COLO829 (cell line): Measurements from ENCODE around the gene TGM6.

ENCODE experiments used
- DNase-seq: peaks from one replicate; pipeline ENCODE4 v3.0.0; 2012; ENCODE audit warnings: low spot score

The TGM6 gene

GRCh38 chr20:2455771-2456497 lies 75.2 kb downstream of the TGM6 start:
- DNase-seq, result no peak

DNA sequence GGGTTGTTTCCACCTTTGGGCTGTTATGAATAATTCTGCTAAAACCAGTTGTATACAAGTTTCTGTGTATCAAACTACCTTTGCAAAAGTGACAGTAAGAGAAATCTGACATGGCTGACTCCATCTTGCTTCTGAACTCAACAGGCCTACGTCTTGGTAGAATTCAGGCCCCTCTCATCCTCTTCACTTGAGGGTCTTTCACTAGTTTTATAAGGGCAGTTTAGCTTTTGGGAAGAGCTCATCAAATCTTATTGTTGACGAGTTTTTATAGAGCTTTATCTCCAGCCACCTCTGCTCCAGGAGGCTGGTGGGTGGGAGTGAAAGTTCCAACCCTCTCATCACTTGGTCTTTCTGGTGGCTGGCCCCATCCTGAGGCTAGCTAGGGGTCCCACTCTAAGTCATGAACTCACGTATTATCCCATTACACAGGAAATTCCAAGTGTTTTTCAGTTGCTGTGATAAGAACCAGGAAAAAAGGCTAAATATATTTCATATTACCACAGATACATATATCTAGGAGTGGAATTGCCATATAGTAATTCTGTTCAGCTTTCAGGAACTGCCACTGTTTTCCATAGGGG lies 78.3 kb downstream of the TGM6 start:
- no peak for DNase-seq

GRCh38 chr20:2459981-2460751 lies 79.5 kb downstream of the TGM6 start:
- DNase-seq, result no peak

DNA sequence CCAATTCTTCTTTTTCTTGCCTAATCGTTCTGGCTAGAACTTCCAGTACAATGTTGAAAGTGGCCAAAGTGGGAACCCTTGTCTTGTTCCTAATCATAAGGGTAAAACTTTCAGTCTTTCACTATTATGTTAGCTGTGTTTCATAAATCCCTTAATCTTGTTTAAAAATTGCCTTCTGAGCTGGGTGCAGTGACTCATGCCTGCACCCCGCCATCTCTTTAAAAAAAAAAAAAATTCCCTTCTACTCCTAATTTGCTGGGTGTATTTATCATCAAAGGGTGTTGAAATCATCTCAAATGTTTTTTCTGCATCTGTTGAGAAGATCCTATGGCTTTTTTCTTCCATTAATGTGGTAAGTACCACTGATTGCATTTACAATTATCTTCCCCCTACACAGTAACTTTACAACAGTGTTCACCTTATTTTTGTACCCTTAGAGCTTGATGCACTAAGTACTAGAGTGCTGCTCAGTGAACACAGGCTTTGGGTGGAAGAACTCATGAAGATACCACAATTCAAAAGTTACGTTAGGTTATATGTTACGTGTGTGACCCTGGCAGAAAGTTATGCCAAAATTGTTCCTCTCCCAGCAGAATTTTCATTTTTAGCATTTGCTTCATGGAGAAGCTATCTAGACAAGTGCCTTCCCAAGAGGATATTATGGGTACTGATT lies 80.2 kb downstream of the TGM6 start:
- DNase-seq, result no peak

GRCh38 chr20:2462484-2462883 lies 81.8 kb downstream of the TGM6 start:
- no peak for DNase-seq

- DNase-seq, result no peak
These were observed 83.1 kb downstream of the TGM6 start for GRCh38 chr20:2463616-2464365.

GRCh38 chr20:2465100-2465499 lies 84.4 kb downstream of the TGM6 start:
- no peak for DNase-seq

DNA sequence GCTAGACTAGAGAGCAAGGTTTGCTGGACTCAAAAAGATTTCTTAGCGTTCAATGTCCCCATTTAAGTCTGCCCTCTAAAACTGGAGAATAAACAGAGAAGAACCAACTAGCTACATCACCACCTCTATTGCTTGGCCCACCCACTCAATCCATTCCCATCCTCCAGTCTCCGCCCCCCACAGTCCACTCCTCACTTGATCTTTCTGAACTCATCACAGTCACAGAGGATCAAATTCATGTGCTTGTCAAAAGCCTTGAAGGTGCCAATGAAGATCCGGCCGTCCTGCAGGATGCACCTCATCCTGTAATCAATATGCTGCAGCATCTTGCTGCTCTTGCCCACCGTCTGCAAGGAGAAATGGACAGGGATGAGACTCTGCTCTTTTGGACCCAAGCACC lies 86.7 kb downstream of the TGM6 start:
- DNase-seq, result no peak

DNA sequence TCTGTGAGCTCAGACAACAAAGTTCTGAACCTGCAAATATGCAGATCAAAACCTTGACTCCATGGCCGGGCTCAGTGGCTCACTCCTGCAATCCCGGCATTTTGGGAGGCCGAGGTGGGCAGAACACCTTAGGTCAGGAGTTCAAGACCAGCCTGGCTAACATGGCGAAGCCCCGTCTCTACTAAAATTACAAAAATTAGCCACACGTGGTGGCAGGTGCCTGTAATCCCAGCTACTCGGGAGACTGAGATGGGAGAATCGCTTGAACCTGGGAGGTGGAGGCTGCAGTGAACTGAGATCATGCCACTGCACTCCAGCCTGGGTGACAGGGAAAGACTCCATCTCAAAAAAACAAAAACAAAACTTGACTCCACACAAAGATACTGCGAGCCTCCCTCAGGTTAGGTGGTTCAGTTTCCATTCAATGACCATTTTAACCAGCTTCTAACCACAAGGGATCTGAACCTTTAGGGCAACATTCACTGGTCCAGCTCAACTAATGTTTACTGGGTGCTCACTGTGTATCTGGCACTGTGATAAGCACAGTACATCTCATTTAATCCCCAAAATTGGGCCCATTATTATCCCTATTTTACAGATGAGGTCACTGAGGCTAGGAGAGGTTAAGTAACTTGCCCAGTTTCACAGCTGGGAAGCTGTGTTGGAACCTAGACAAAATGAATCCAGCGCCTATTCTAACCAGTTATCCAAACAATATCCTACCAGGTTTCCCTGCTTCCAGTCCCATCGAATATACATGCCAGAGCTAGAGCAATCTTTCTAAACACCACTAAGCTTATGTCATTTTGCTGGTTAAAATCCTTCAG lies 88.1 kb downstream of the TGM6 start:
- no peak for DNase-seq

DNA sequence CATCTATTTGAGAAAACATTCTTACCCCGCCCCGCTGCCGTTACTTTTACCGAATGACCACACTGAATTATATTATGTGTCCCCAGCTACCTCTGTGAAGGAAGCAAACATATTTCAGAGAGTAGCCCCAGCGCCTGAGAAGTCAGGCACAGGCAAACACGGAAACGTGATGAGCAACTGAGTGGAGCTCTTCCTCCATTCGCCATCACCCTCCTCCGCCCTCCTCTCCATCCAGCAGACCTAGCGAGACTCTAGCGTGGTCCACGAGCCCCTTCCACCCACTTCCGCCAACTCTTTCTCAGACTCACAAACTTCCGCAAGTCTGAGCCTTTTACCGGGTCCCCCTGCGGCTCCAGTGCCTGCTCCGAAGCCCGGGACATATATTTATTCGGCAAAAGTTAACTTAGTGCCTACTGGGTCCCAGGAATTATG lies 89.3 kb downstream of the TGM6 start:
- peak; percentile 82 for DNase-seq

- peak; percentile 100 for DNase-seq
These were observed 89.9 kb downstream of the TGM6 start, which contains the start of gene SNRPB for GRCh38 chr20:2470423-2471193. Gene SNRPB (minus strand): TSS chr20:2470789. CDS start chr20:2470690, 99 bp downstream.

DNA sequence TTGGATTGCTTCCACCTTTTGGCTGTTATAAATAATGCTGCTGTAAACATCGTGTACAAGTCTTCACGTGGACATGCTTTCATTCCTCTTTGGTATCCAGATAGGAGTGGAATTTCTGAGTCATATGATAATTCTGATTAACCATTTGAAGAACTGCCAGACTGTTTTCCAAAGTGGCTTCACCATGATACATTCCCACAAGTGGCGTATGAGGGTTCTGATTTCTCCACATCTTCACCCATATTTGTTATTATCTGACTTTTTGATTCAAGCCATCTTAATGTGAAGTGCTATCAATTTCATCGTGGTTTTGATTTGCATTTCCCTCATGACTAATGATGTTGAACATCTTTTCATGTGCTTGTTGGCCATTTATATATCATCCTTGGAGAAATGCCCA lies 92.8 kb downstream of the TGM6 start:
- DNase-seq, result peak; percentile 57

DNA sequence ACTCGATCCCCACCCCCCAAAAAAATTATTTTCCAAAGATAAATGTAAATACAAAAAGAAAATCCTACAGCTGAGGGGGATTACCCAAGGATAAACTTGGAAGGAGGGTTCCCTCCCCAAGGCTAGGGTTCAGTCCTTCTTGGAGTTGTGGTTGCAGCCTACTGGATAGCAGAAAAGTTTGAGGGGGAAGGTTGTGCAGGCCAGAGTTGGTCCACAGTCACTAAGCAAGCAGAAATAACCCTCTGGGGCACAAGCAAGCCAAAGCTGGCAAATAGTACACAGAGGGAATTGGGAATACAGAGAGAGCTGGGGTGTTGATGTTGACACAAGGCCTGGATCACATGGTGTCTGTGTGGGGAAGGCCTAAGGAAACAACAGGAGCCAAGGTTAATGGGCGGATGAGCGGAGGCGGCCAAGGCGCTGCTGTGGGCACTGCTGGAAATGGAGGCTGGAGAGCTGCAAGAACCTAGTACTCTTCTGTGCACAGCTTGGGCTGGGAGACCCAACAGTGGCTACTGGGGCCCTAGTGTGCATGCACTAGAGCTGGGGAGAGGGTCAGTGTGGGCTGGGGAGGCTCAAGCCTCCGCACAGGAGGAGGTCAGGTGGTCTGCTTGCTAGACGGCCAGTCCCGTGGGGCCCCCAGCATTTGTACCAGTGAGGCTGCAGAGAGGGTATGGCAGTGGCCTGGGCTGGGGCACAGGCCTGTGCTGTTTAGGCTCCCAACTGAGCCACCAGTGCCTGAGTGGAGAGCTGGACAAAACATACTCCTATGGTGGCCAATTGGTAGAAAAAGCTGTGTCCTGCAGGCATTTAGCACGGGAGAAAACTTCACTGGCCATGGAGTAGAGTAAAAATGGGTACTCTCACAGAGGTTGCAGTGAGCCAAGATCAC lies 95.4 kb downstream of the TGM6 start:
- DNase-seq, result no peak

DNA sequence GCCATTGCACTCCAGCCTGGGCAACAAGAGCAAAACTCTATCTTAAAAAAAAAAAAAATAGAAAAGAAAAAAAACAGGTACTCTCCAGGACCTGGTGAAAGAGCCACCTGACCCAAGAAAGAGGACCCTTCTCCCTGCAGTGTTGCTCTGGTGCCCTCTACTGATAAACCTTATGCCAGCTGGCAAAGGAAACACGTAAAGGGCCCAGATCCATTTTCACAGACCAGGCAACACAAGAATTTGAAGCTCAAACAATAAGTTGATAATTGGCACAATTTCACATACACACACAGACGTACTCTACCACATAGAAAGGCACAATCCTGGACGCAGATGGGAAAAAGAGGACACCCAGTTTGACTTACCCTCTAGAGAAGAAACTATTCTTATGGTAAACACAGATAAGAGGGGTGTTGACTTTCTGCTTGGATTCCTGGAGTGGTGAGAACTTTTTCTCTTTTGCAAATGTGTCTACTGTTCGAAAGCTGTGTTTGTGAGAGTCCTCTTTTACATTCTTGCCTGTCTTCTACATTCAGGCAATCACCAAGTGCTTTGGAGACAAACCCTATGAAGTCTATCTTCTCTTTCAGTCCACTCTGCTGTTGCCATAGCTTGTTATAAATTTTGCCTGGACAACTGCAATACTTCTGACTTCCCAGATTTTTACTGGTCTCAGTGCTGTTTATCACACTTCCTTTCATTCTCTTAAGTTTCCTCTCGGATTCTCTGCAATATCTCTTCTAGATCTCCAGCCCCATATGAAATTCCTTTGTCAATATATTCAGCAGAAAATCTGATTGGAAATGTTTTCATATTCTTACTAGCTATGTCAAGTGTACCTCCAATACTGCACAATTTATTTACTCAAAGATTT lies 96.3 kb downstream of the TGM6 start:
- DNase-seq, result no peak

DNA sequence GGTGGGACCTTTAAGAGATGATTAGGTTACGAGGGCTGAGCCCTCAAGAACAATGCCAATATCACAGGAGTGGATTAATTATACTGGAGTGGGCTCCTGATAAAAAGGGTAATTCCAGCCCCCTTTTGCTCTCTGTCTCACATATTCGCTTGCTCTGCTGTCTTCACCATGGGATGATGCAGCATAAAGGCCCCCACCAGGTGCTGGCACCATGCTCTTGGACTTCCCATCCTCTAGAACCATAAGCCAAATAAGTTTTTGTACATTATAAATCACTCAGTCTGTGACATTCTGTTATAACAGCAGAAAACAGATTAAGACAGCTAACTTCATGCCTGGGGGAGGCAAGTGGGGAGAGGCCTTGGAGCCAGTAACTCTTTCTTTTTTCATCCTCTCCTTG lies 99.7 kb downstream of the TGM6 start:
- no peak for DNase-seq
